Mononuclear cell (primary cell): ENCODE data around the gene ING2. TPM values are rescaled to one million over a fixed set of nuclear protein-coding genes. Genes with fewer than 3 reads are reported as not detected.

Experiments
- H3K27me3 ChIP-seq: 2 replicates; pipeline ENCODE4 v1.6.0; 2011; ENCODE audit warnings: low read length, control low read depth; ENCODE audit not compliant: insufficient read depth
- H3K4me1 ChIP-seq: 2 replicates; pipeline ENCODE4 v1.5.1; 2011; ENCODE audit warnings: mild to moderate bottlenecking, low read length, control low read depth; ENCODE audit not compliant: insufficient read depth
- H3K4me3 ChIP-seq: 2 replicates; pipeline ENCODE4 v1.5.1; 2011; ENCODE audit warnings: mild to moderate bottlenecking, low read length, moderate library complexity
- H3K9me3 ChIP-seq: 2 replicates; pipeline ENCODE4 v1.5.1; 2011; ENCODE audit warnings: low read depth, mild to moderate bottlenecking, control low read depth, low read length
- total RNA-seq: library from RNA; depleted of rRNA; stranded (reverse); fragments of >200 nt; gene quantifications from one replicate; pipeline ENCODE4 v1.2.3, GENCODE V29; 2012

The ING2 gene
- total RNA-seq, 1 donor: 7.8 TPM

DNA sequence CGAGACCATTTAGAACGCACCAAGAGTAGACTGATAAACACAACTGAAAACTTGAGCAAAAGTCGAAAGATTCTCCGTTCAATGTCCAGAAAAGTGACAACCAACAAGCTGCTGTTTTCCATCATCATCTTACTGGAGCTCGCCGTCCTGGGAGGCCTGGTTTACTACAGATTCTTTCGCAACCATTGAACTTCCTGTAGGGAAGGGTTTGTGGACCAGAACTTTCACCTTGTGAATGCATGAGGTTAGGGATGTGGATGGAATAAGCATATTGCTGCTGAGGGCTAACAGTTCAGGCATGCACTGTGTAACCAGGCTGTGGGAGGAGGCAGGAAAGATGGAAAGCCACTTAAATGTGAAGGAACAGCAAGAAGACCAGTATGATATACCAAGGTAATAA is 20.9 kb upstream of the ING2 start:
- no peaks in the 10 kb centered on the region for H3K9me3 ChIP-seq
- H3K4me1 ChIP-seq: no peaks in the 10 kb centered on the region
- H3K27me3 ChIP-seq: no peaks in the 10 kb centered on the region
- H3K4me3 ChIP-seq: no peak overlapping the region

DNA sequence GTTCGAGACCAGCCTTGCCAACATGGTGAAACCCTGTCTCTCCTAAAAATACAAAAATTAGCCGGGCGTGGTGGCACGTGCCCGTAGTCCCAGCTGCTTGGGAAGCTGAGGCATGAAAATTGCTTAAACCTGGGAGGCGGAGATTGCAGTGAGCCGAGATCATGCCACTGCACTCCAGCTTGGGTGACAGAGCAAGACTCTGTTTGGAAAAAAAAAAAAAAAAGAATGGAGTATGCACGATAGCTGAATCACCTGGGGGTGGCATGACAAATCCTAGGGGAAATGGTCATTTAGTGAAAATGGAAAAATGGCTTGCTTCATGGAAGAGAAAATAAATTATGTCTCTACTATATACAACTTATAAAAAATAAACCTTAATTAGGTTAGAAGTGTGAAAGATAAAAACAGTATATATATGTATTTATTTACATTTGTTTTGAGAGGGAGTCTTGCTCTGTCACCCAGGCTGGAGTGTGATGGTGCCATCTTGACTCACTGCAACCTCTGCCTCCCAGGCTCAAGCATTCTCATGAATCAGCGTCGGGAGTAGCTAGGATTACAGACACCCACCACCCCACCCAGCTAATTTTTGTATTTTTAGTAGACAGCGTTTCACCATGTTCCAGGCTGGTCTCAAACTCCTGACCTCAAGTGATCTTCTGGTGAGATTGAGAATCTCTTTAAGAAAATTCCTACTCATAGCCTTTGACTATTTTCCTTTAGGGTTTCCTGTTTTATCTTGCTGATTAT is 19.3 kb upstream of the ING2 start:
- no peak overlapping the region for H3K4me3 ChIP-seq
- no peaks in the 10 kb centered on the region for H3K27me3 ChIP-seq
- H3K9me3 ChIP-seq: no peaks in the 10 kb centered on the region
- H3K4me1 ChIP-seq: no peaks in the 10 kb centered on the region

DNA sequence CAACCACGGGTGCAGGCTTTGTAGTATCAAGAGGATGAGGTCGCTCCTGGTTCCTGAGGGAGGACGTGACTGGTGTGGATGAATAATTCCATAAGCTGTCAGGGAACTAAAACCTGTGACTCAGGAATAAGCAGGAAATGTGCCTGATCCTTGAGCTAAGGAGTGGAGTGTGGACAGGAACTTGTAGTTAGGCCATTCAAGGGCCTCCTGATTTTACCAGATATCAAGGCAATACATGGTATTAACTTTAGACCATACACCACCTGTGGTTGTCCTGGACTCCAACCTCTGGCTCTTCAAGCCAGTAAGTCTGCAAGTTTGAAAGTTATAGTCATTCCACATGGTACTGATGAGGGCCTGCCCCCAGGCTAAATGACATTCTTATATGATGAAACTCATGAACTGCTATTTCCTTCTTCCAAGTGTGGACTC is 12.1 kb upstream of the ING2 start:
- Histone ChIP-seq H3K9me3 (no peaks in the 10 kb centered on the region), H3K27me3 (no peaks in the 10 kb centered on the region), H3K4me3 (no peak overlapping the region), H3K4me1 (no peaks in the 10 kb centered on the region)

DNA sequence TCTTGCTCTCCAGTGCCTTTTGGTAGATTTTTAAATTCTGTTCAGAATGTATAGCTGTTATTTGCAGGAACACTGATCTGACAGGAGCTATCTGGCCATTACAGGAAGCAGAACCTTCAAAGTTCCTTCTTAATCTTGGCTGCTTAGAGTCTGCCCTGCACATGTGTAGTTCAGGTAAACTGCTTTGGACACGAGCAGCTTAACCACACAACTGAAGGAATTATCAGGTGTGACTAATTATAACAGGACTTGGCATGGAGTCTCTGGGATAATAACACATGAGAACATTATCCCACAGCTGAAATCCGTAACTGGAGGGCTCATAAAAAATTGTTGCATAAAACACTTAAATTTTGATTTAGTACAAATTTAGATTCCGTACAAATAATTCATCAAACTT is 11.6 kb upstream of the ING2 start:
- Histone ChIP-seq H3K4me3 (no peak overlapping the region), H3K9me3 (no peaks in the 10 kb centered on the region), H3K27me3 (no peaks in the 10 kb centered on the region), H3K4me1 (no peaks in the 10 kb centered on the region)

DNA sequence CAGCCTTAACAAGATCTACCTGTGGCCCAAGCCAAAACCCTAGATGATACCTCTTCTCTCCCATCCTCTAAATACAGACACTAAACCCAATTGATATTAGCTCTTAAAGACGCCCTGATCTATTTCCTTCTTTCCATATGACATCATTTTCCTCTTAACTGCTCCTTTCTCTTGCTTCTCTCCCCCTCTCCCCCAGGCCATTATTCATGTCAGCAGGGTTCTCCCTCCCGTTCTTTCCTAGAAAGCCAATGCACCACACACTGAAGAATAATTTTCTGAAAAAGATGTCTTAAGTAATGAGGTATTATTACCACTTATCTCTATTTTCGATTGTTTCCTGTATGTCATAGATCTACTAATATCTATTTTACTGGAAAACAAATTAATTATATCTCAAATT is 9.7 kb upstream of the ING2 start:
- Histone ChIP-seq H3K4me1 (no peaks in the 10 kb centered on the region), H3K4me3 (no peak overlapping the region), H3K9me3 (no peaks in the 10 kb centered on the region), H3K27me3 (no peaks in the 10 kb centered on the region)

DNA sequence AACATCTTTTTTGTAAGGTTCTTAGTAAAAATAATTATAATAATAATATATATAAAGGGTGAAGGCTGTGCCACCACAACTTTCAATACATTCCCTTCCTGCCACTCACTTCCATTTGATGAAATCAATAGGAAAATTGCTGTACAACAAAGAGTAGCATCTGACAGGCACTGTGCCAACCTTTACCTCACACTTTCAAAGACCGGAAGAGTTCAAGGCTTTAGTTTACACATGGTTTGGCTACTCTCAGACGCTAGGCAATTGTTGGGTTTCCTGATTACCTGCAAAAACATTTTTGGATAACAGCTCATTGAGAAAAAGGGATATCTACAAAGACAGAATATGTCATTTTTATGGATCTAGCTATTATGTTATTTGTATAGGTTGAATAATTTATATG is 5.5 kb upstream of the ING2 start:
- Histone ChIP-seq H3K9me3 (no peaks in the 10 kb centered on the region), H3K27me3 (no peaks in the 10 kb centered on the region), H3K4me3 (no peak overlapping the region), H3K4me1 (peaks cover 11% of the 10 kb centered on the region)

DNA sequence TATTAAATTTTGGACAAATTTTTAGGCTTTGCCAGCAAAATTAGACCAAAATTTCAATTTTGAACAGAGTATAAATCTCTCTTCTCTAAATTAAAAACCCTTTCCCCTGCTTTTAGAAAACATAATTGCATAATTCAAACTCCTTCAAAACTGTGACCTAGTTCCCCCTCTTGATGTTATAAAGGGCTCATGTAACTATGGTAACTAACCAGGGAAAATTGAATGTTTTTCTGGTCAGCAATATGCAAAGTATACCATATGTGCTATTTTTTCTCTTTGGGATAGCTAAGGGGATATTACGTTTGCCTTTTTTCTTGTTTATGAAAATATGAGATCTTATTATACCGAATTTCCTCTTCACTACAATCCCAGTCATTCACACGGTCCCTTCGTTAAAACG is 5.1 kb upstream of the ING2 start:
- Histone ChIP-seq H3K4me1 (peaks cover 11% of the 10 kb centered on the region), H3K4me3 (no peak overlapping the region), H3K9me3 (no peaks in the 10 kb centered on the region), H3K27me3 (no peaks in the 10 kb centered on the region)

DNA sequence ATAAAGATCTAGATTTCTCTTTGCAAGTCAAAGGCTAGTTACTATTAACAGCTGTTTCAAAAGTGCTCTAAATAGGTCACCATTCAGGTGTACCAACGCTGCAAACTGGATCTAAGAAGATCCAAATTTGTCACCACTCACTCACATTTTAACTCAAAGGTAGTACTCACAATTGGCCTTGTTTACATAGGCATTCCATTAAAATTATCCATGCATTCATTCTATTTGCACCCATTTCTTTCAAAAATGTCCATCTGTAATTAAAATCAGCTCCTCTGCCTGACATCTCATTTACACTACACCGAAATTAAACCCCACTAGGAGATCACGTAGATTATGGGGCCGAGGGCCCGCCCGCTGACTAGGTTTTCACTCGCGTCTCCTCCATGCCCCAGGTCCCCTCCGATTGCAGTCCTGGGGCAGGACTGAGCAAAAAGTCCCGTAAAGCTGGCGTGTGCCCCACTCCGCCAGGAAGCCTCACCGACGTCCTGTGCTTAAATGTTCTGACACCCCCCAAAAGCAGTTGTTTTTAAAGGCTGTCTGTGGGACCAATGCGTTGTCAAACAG is 1.3 kb upstream of the ING2 start:
- H3K9me3 ChIP-seq: no peaks in the 10 kb centered on the region
- H3K27me3 ChIP-seq: no peaks in the 10 kb centered on the region
- peak overlapping the region; percentile 81 for H3K4me3 ChIP-seq
- H3K4me1 ChIP-seq: peaks cover 15% of the 10 kb centered on the region

DNA sequence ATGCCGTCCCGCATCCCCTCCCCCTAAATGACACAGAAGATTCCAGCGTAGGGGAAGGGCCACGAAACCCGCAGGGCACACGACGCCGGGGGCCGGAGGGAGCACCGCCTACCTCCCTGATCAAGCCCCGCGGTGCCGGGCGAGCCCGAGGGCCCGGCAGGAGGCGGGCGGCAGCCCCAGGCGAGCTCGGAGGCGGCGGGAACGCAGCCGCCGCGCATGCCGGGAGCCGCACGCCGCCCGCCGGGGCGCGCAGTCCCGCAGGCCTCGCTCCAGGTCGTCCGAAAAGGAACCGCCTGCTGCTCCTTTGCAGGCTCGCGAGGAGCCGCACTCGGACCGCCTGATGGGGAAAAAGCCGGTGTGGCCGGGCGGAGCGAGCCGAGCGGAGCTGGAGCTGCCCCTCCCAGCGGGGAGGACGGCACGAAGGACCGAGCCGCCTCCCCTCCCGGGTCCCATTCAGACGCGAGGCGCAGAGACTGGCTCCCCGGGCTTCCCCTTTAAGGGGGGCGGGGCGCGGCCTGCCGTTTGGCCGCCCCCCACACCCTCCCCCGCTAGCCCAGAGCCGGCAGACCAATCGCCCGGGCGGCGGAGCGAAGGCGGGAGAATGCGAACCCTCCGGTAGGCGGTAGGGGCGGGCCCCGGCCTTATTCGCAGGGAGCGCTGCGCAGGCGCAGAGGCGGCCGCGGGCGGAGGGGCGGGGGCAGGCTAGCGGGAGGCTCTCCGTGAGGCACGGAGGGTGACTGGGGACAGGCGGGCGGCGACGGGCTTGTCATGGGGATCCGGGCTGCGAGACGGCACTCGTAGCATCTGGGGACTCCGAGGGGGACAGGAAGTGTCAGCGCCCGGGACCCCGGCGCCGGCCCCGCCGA is 561 bp upstream of the ING2 start:
- Histone ChIP-seq H3K9me3 (no peaks in the 10 kb centered on the region), H3K4me1 (peaks cover 15% of the 10 kb centered on the region), H3K4me3 (peak overlapping the region; percentile 81), H3K27me3 (no peaks in the 10 kb centered on the region)

DNA sequence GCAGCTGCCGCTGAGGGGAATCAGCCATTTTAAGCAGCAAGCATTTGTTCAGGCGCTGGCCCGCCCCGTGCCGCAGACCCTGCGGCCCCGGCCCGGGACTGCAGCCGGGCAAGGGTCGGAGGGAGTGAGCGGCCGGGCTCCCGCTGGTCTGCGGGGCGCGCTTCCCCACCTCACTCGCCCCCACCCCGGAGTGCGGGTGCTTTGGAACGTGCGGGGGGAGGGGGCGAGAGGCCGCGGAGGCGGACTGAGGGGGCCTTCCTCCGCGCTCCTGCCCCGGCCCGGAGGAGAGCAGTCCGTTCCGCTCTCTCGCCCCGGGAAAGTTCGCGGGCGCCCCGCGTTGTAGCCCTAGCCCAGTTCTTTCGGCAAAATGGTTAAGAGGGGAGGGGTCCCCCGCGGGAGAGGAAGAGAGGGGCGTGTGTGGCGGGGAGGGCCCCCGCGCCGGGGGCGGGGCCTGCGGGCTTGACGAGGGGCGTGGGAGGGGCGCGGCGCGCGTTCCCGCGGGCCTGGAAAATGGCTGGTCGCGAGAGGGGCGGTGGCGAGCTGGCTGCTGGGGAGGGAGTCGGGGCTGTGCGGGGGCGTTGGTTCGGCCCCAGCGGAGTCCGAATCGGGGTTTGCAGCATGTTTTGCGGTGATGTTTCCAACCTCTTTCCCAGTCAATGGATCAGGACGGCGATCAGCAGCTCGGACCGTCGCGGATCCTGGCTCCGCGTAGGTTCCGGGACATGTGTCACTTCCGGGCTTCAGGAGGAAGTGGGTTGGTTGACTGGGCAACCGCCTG is 942 bp downstream of the ING2 start:
- peak overlapping the region; percentile 81 for H3K4me3 ChIP-seq
- H3K27me3 ChIP-seq: no peaks in the 10 kb centered on the region
- peaks cover 15% of the 10 kb centered on the region for H3K4me1 ChIP-seq
- no peaks in the 10 kb centered on the region for H3K9me3 ChIP-seq

DNA sequence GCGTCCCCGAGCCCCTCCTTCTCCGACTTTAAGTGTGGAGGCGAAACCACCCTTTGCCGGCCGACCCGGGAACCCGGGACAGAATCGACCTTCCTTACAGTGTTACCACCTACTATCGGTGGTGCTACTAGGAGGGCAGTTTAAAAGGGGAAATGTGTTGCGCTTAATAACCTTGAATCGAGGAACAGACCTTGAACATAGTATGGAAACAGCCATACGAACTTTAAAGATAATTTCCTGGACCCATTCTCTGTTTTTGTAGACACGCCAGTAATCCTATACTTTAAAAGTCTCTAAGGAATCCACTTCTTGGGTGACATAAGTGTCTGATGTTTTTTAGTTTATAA is 1.5 kb downstream of the ING2 start:
- H3K4me3 ChIP-seq: peak overlapping the region; percentile 81
- no peaks in the 10 kb centered on the region for H3K9me3 ChIP-seq
- H3K27me3 ChIP-seq: no peaks in the 10 kb centered on the region
- peaks cover 15% of the 10 kb centered on the region for H3K4me1 ChIP-seq

DNA sequence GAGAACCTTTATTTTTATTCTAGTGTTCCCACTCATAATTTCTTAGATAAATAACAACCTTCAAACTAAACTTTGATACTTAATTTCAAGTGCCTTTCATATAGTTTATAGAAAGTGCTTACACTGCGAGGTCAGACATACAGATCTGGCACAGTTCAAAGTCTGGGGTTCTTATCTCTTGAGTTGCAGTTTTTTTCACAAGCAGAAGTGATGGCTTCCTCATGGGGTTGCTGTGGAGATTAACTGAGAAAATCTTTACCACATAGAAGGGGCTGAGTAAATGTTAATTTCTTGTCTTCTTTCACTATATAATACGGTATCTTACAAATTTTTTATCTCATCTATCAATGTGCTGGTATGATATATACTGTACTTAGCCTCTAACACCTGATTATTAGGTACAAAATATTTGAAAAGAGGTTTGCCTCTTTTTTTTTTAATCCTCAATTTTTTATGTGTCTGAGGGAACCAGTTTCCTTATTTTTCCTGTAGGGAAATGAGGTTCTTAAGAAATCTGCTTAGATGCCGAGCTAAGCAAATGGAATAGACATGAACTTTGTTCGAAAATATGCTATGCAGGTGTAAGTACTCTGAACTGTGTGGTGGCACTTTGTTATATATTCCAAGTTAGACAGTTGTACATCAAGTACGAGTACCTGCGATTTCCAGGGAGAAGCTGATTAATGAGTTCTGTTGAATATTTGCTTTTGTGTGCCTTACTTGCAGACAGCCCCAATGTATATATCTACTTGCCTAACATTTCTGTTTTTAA is 3.3 kb downstream of the ING2 start:
- Histone ChIP-seq H3K4me1 (peaks cover 12% of the 10 kb centered on the region), H3K27me3 (no peaks in the 10 kb centered on the region), H3K9me3 (no peaks in the 10 kb centered on the region), H3K4me3 (no peak overlapping the region)

DNA sequence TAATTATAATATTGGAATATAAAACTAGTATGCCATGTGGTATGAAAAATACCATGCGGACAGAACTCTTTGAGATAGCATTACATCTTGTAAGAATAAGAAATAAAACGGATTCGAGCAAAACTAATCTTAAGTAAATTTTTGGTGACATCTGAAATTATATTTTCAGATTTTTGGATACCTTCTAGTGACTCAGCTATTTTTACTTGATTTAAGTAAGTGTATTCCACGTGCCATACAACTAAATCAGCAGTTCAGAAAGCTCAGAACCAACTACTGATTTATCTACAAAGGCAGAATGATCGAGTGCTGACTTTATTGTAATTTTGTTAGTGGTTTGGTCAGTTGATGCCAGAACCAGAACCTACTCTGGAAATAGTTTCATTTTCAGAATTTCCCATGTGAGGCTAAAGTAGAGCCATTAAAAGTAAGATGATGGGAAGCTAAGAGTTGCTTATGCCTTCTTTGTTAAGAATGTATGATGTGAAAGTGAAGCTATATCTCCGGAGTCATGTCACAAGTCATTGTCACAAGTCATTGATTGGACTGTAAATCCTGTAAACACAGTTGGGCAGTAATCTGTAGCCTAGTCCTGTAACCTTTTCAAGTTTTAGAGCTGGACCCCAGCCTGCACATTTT is 4.0 kb downstream of the ING2 start:
- Histone ChIP-seq H3K9me3 (no peaks in the 10 kb centered on the region), H3K4me1 (peaks cover 5% of the 10 kb centered on the region), H3K4me3 (no peak overlapping the region), H3K27me3 (no peaks in the 10 kb centered on the region)

DNA sequence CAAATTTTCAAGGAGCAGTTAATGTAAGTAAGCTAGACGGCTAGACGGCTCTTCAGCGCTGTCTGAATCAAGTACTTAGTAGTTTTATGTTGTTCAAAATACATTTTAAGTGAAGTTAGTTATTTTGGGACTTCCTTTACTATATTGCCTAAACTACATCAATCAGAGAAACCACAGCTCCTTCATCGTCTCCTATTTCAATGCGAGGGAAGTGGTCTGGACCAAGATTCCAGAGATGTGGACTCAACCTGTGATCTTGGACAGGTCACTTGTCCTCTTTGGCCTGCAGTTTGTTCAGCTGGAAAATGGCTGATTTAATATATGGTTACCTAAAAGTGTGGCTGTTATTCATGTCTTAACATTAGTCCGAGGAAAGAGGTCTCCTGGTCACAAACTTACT is 10.6 kb downstream of the ING2 start:
- Histone ChIP-seq H3K4me1 (no peaks in the 10 kb centered on the region), H3K9me3 (no peaks in the 10 kb centered on the region), H3K4me3 (no peak overlapping the region), H3K27me3 (no peaks in the 10 kb centered on the region)
